WTC11 (cell line): Measurements from ENCODE around the gene SRGAP1.

Source experiments
- E2F1 ChIP-seq: sonication (generic); formaldehyde crosslinking; IDR thresholded peaks from 2 replicates; pipeline ENCODE4 v1.8.0; 2022; ENCODE audit warnings: mild to moderate bottlenecking, missing genetic modification reagents
- FOXP4 ChIP-seq: sonication (generic); formaldehyde crosslinking; IDR thresholded peaks from 2 replicates; pipeline ENCODE4 v1.8.0; 2022; ENCODE audit warnings: mild to moderate bottlenecking, missing genetic modification reagents
- HMGXB4 ChIP-seq: sonication (generic); formaldehyde crosslinking; IDR thresholded peaks from 2 replicates; pipeline ENCODE4 v1.8.1; 2023; ENCODE audit warnings: mild to moderate bottlenecking, moderate library complexity, missing genetic modification reagents
- JUN ChIP-seq: sonication (generic); formaldehyde crosslinking; IDR thresholded peaks from 2 replicates; pipeline ENCODE4 v1.8.0; 2023; ENCODE audit warnings: mild to moderate bottlenecking, missing genetic modification reagents
- MLX ChIP-seq: sonication (generic); formaldehyde crosslinking; IDR thresholded peaks from 2 replicates; pipeline ENCODE4 v1.8.1; 2023; ENCODE audit warnings: mild to moderate bottlenecking, missing genetic modification reagents, moderate library complexity
- TCF7 ChIP-seq: sonication (generic); formaldehyde crosslinking; IDR thresholded peaks from 2 replicates; pipeline ENCODE4 v1.8.0; 2022; ENCODE audit warnings: mild to moderate bottlenecking, low read depth, missing genetic modification reagents, moderate library complexity
- TF ChIP-seq, protein P1 (sequence below): fragments of 200-600 bp; IDR thresholded peaks from 2 replicates; pipeline ENCODE4 v1.8.0; 2022; ENCODE audit warnings: antibody characterized with exemption
- TF ChIP-seq, protein P2 (sequence below): sonication (generic); formaldehyde crosslinking; IDR thresholded peaks from 2 replicates; pipeline ENCODE4 v1.8.0; 2022; ENCODE audit warnings: mild to moderate bottlenecking, missing genetic modification reagents

GRCh38 chr12:63802012-63802608 is 42.4 kb upstream of the SRGAP1 start:
- TF ChIP-seq, protein P1, sequence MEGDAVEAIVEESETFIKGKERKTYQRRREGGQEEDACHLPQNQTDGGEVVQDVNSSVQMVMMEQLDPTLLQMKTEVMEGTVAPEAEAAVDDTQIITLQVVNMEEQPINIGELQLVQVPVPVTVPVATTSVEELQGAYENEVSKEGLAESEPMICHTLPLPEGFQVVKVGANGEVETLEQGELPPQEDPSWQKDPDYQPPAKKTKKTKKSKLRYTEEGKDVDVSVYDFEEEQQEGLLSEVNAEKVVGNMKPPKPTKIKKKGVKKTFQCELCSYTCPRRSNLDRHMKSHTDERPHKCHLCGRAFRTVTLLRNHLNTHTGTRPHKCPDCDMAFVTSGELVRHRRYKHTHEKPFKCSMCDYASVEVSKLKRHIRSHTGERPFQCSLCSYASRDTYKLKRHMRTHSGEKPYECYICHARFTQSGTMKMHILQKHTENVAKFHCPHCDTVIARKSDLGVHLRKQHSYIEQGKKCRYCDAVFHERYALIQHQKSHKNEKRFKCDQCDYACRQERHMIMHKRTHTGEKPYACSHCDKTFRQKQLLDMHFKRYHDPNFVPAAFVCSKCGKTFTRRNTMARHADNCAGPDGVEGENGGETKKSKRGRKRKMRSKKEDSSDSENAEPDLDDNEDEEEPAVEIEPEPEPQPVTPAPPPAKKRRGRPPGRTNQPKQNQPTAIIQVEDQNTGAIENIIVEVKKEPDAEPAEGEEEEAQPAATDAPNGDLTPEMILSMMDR = no peak
- TF ChIP-seq FOXP4 (CRISPR knock-in tag) (no peak), HMGXB4 (CRISPR knock-in tag) (no peak), E2F1 (no peak), TCF7 (no peak), JUN (CRISPR knock-in tag) (no peak), MLX (no peak)
- TF ChIP-seq, protein P2, sequence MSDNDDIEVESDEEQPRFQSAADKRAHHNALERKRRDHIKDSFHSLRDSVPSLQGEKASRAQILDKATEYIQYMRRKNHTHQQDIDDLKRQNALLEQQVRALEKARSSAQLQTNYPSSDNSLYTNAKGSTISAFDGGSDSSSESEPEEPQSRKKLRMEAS (CRISPR knock-in tag) = no peak
